Cardiac fibroblast (primary cell): ENCODE results near the gene NAA38.
A peak's percentile ranks its signal among the peaks of the same experiment; 100 is the strongest.

Source experiments
- DNase-seq, 2 donors: peaks; one replicate each; pipeline versions ENCODE4 v3.0.0 to v3.0.0-alpha.2; 2010; ENCODE audit warnings: low read depth in 2 of 2
- H3K4me3 ChIP-seq, 2 donors: replicated peaks in 1 of 2; 1 replicate in 1 of 2; 2 replicates in 1 of 2; pipeline ENCODE4 v1.5.1; 2011; ENCODE audit warnings: low read depth in 2 of 2, low read length in 2 of 2, mild to moderate bottlenecking in 2 of 2, moderate library complexity in 1 of 2
- CTCF ChIP-seq: IDR thresholded peaks from one replicate; pipeline ENCODE4 v1.5.1; 2011; ENCODE audit warnings: low read depth, mild to moderate bottlenecking, low read length, inconsistent platforms

Gene NAA38

GRCh38 chr17:7843536-7844291 is 13.6 kb downstream of the NAA38 start:
- DNase-seq = peak; percentile 91 to 93
- no peak for TF ChIP-seq CTCF
- peak overlapping the region; percentile 74 for H3K4me3 ChIP-seq

GRCh38 chr17:7843257-7843535 is 14.2 kb downstream of the NAA38 start:
- no peak for TF ChIP-seq CTCF

GRCh38 chr17:7842380-7843256 is 14.7 kb downstream of the NAA38 start:
- TF ChIP-seq CTCF = no peak
- peak overlapping the region; percentile 74 for H3K4me3 ChIP-seq
- peak; percentile 93 to 97 for DNase-seq

More at GRCh38 chr17:7843257-7843535, 14.2 kb downstream of the NAA38 start:
- no peak for DNase-seq
- peak overlapping the region; percentile 74 for H3K4me3 ChIP-seq

- TF ChIP-seq CTCF = no peak
- peak overlapping the region; percentile 74 for H3K4me3 ChIP-seq
- peak; percentile 90 to 94 for DNase-seq
Measured at GRCh38 chr17:7841915-7842379, 15.4 kb downstream of the NAA38 start.

- peak; percentile 93 to 94 for DNase-seq
- H3K4me3 ChIP-seq = peak overlapping the region; percentile 74
- no peak for TF ChIP-seq CTCF
Measured at GRCh38 chr17:7841396-7841914, 15.9 kb downstream of the NAA38 start.

GRCh38 chr17:7840875-7841274 is 16.5 kb downstream of the NAA38 start:
- DNase-seq = no peak
- no peak for TF ChIP-seq CTCF
- no peak overlapping the region for H3K4me3 ChIP-seq
